Endothelial cell (in vitro differentiated cells): ENCODE results near the gene GNAZ. TPM values are rescaled to one million over a fixed set of nuclear protein-coding genes. Genes with fewer than 3 reads are reported as not detected.

ENCODE experiments used
- DNase-seq: peaks from one replicate; pipeline ENCODE4 v3.0.0; 2021; ENCODE audit warnings: low spot score
- H3K27ac Mint-ChIP-seq: one replicate; pipeline ENCODE4 v1.8.0; 2021; ENCODE audit warnings: mixed read lengths, inconsistent platforms; ENCODE audit not compliant: unreplicated experiment
- H3K27me3 Mint-ChIP-seq: one replicate; pipeline ENCODE4 v1.8.0; 2021; ENCODE audit warnings: mild to moderate bottlenecking, moderate library complexity, mixed read lengths, inconsistent platforms; ENCODE audit not compliant: unreplicated experiment
- H3K36me3 Mint-ChIP-seq: one replicate; pipeline ENCODE4 v1.8.0; 2021; ENCODE audit warnings: mild to moderate bottlenecking, low read depth, mixed read lengths, inconsistent platforms; ENCODE audit not compliant: unreplicated experiment
- H3K4me1 Mint-ChIP-seq: one replicate; pipeline ENCODE4 v1.8.0; 2021; ENCODE audit warnings: mild to moderate bottlenecking, mixed read lengths, inconsistent platforms; ENCODE audit not compliant: unreplicated experiment
- H3K4me3 Mint-ChIP-seq: one replicate; pipeline ENCODE4 v1.8.0; 2021; ENCODE audit warnings: mild to moderate bottlenecking, mixed read lengths, inconsistent platforms; ENCODE audit not compliant: unreplicated experiment
- H3K9me3 Mint-ChIP-seq: one replicate; pipeline ENCODE4 v1.8.0; 2021; ENCODE audit warnings: mixed read lengths, inconsistent platforms; ENCODE audit not compliant: unreplicated experiment
- CTCF ChIP-seq: fragments of 200-600 bp; sonication (generic); IDR thresholded peaks from one replicate; pipeline ENCODE4 v1.5.0; 2021; ENCODE audit warnings: antibody characterized with exemption; ENCODE audit not compliant: unreplicated experiment
- total RNA-seq: library from RNA; stranded (reverse); fragmentation: NEBNext Ultra II Directional; extraction: Animal tissue kit (Norgen Biotek cat#: 25700); gene quantifications from one replicate; pipeline ENCODE4 v1.2.1, GENCODE V29; 2021; ENCODE audit not compliant: unreplicated experiment

Gene GNAZ
- total RNA-seq, 1 donor from 2014 or later, result 0.21 TPM

GRCh38 chr22:23152238-23153114 lies 82.2 kb downstream of the GNAZ start:
- TF ChIP-seq CTCF, result no peak
- no peak for DNase-seq
- Mint-ChIP-seq H3K27me3 (peaks cover 9% of the 10 kb centered on the region), H3K27ac (no peak overlapping the region), H3K4me3 (no peak overlapping the region), H3K36me3 (peaks cover 6% of the 10 kb centered on the region), H3K9me3 (no peaks in the 10 kb centered on the region), H3K4me1 (peaks cover 31% of the 10 kb centered on the region)

GRCh38 chr22:23153994-23154393 lies 83.7 kb downstream of the GNAZ start:
- DNase-seq, result no peak
- no peaks in the 10 kb centered on the region for H3K9me3 Mint-ChIP-seq
- peaks cover 9% of the 10 kb centered on the region for H3K27me3 Mint-ChIP-seq
- peaks cover 6% of the 10 kb centered on the region for H3K36me3 Mint-ChIP-seq
- H3K4me1 Mint-ChIP-seq, result peaks cover 25% of the 10 kb centered on the region
- no peak overlapping the region for H3K27ac Mint-ChIP-seq
- H3K4me3 Mint-ChIP-seq, result no peak overlapping the region
- no peak for TF ChIP-seq CTCF

GRCh38 chr22:23154461-23154860 lies 84.1 kb downstream of the GNAZ start:
- TF ChIP-seq CTCF, result no peak
- no peak for DNase-seq
- H3K9me3 Mint-ChIP-seq, result no peaks in the 10 kb centered on the region
- H3K27ac Mint-ChIP-seq, result no peak overlapping the region
- H3K27me3 Mint-ChIP-seq, result peaks cover 7% of the 10 kb centered on the region
- no peak overlapping the region for H3K4me3 Mint-ChIP-seq
- peaks cover 6% of the 10 kb centered on the region for H3K36me3 Mint-ChIP-seq
- peaks cover 25% of the 10 kb centered on the region for H3K4me1 Mint-ChIP-seq

GRCh38 chr22:23155143-23155542 lies 84.8 kb downstream of the GNAZ start:
- Mint-ChIP-seq H3K4me1 (peaks cover 20% of the 10 kb centered on the region), H3K27me3 (peaks cover 4% of the 10 kb centered on the region)

More at GRCh38 chr22:23155143-23155542, 84.8 kb downstream of the GNAZ start:
- Mint-ChIP-seq H3K27ac (no peak overlapping the region), H3K4me3 (no peak overlapping the region), H3K36me3 (peaks cover 6% of the 10 kb centered on the region), H3K9me3 (no peaks in the 10 kb centered on the region)
- no peak for TF ChIP-seq CTCF
- no peak for DNase-seq
